Thoracic aorta (tissue), 2 donors: ENCODE results near the gene ANO8. TPM values are rescaled to one million over a fixed set of nuclear protein-coding genes. Genes with fewer than 3 reads are reported as not detected.
"Not testable (repeated sequence)": the region's sequence is repeated elsewhere in the genome, so short reads cannot be mapped to it uniquely, and the experiment has no call there.

Experiments used
- ATAC-seq: fragments of 150-250 bp; one replicate; pipeline ENCODE4 v1.8.0; 2017; ENCODE audit warnings: low read depth; ENCODE audit not compliant: insufficient number of reproducible peaks, low FRiP score
- DNase-seq: peaks from one replicate; pipeline ENCODE4 v3.0.0-alpha.2; 2020; ENCODE audit warnings: low spot score
- H3K27ac ChIP-seq, 2 donors: fragments of 200-600 bp; sonication (generic); 1 replicate in 1 of 2; 2 replicates in 1 of 2; pipeline ENCODE4 v1.5.1; 2016; ENCODE audit warnings: mild to moderate bottlenecking in 2 of 2, moderate library complexity in 2 of 2
- H3K27me3 ChIP-seq: fragments of 200-600 bp; sonication (generic); replicated peaks from 2 replicates; pipeline ENCODE4 v1.6.0; 2016; ENCODE audit warnings: mild to moderate bottlenecking; ENCODE audit not compliant: insufficient read depth
- H3K36me3 ChIP-seq: fragments of 200-600 bp; sonication (generic); one replicate; pipeline ENCODE4 v1.5.1; 2016
- H3K4me1 ChIP-seq, 2 donors: fragments of 200-600 bp; sonication (generic); 1 replicate in 1 of 2; 2 replicates in 1 of 2; pipeline versions ENCODE4 v1.5.1 to v1.6.0; 2016; ENCODE audit warnings: low read depth in 2 of 2, mild to moderate bottlenecking in 1 of 2; ENCODE audit not compliant: control insufficient read depth in 1 of 2
- H3K4me3 ChIP-seq: fragments of 200-600 bp; sonication (generic); 2 replicates; pipeline ENCODE4 v1.5.1; 2016; ENCODE audit warnings: mild to moderate bottlenecking
- H3K9me3 ChIP-seq: fragments of 200-600 bp; sonication (generic); 2 replicates; pipeline ENCODE4 v1.5.1; 2016
- CTCF ChIP-seq: fragments of 200-600 bp; sonication (generic); IDR thresholded peaks from one replicate; pipeline ENCODE4 v1.5.1; 2019; ENCODE audit warnings: antibody characterized with exemption
- total RNA-seq, 2 donors: library from RNA; depleted of rRNA; stranded (reverse); fragments of >200 nt; gene quantifications; one replicate each; pipeline versions ENCODE4 v1.1.0 to v1.2.3, GENCODE V29; 2016

Gene ANO8
- total RNA-seq, 2 donors from 2014 or later: 9.5 to 13.4 TPM

GRCh38 chr19:17303167-17303939 lies 31.3 kb downstream of the ANO8 start, which contains the start of gene ABHD8:
ABHD8 (minus strand) TSS chr19:17303425; CDS start chr19:17301616, 1,809 bp downstream.
- Histone ChIP-seq H3K4me3 (peak within 1 kb of the TSS; percentile 87), H3K9me3 (no peaks in the 10 kb centered on the region), H3K36me3 (peaks cover 4% of the 10 kb centered on the region), H3K27ac (peak within 1 kb of the TSS; percentile 57 to 63), H3K4me1 (peaks cover 25 to 47% of the 10 kb centered on the region in 2 donors), H3K27me3 (no peaks in the 10 kb centered on the region)
- TF ChIP-seq CTCF: peak; percentile 83
- ATAC-seq (peak; percentile 71), DNase-seq (peak; percentile 85)

DNA sequence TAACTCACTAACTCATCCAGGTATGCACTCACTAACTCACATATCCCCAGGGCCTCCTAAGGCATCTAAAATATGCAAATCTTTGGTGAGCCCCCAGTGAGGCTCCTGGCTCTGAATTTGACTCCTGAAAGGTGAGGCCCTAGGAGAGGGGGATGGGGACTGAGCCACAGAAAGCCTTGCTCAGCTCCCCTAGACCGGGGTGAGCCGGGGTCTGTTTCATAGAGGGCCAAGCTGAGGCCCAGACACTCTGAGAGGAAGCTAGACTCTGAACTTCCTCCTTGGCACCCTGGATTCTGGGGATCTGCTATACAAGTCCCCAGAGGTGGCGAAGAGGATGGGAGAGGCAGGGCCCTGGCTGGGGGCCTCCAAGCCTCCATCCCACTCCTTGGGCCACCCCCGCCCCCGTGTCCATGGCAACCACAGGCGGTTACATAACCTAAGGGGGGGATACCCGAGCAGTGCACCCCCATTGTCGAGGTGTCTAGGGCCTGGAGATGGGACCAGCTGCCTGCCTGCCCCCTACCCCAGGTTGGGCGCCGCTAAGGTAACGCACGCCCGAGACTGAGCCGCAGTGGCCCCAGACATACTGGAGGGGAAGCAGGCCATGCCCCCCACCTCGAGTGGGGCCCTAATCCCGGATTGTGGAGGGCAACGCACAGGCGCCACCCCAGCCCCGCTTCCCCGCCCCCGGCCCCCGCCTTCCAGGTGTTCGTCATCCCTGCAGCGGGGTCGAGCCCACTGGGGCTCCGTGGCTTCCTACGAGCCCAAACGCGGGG lies 32.1 kb downstream of the ANO8 start:
- Histone ChIP-seq H3K27ac (peak overlapping the region; percentile 57 to 63), H3K4me1 (peaks cover 25 to 47% of the 10 kb centered on the region in 2 donors), H3K4me3 (peak overlapping the region; percentile 87), H3K36me3 (peaks cover 4% of the 10 kb centered on the region), H3K9me3 (no peaks in the 10 kb centered on the region), H3K27me3 (no peaks in the 10 kb centered on the region)
- ATAC-seq (no peak), DNase-seq (no peak)
- no peak for TF ChIP-seq CTCF

DNA sequence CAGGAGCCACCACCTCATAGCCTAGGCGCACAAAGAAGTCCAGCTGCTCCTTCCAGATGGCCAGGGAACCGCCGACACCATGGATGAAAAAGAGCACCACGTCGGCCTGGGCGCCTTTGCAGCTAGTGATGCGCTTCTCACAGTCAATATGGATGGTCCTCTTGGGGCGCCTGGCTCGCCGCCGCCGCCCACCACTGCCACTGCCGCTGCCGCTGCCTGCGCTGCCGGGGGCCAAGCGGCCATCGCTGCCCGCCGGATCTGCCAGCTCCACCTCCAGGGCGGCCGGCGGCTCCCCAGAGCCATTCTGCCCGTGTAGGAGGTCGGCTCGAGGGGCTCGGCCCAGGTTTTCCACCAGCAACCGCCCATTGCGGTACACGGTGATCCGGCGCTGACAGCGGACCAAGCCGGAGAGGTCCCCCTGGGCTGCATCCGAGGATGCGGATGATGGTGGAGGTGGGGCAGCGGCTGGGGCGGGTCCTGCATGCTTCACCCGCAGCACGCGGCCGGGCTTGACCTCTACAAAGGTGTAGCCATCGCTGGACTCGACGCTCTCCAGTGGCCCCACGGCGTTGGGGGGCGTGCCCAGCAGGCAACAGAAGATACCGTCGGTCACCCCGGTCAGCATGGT lies 33.5 kb downstream of the ANO8 start:
- Histone ChIP-seq H3K27me3 (no peaks in the 10 kb centered on the region), H3K9me3 (no peaks in the 10 kb centered on the region), H3K36me3 (peaks cover 4% of the 10 kb centered on the region), H3K4me3 (no peak overlapping the region), H3K4me1 (peaks cover 19 to 36% of the 10 kb centered on the region in 2 donors), H3K27ac (no peak overlapping the region)
- TF ChIP-seq CTCF: no peak
- DNase-seq (no peak), ATAC-seq (no peak)

DNA sequence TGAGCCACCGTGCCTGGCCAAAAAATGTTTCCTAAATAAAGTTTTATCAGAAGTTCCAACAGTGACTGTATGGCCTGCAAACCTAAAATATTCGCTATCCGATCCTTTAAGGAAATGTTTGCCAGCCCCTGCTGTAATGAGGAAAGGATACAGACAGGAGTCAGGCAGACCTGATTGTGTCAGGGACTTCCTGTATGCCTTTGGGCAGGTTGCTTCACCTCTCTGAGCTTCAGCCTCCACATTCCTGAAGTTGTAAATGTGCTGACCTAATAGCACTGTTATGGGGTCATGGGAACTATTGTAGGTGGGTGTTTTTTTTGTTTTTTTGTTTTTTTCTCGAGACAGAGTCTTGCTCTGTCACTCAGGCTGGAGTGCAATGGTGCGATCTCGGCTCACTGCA lies 37.7 kb downstream of the ANO8 start:
- DNase-seq (no peak), ATAC-seq (no peak)
- Histone ChIP-seq H3K4me3 (no peak overlapping the region), H3K36me3 (peaks cover 4% of the 10 kb centered on the region), H3K4me1 (peaks cover 2 to 5% of the 10 kb centered on the region in 2 donors), H3K27ac (no peak overlapping the region), H3K9me3 (no peaks in the 10 kb centered on the region), H3K27me3 (no peaks in the 10 kb centered on the region)
- TF ChIP-seq CTCF: no peak

GRCh38 chr19:17296273-17296672 lies 38.4 kb downstream of the ANO8 start:
- H3K27me3 ChIP-seq: no peaks in the 10 kb centered on the region
- TF ChIP-seq CTCF: no peak
- peaks cover 4% of the 10 kb centered on the region for H3K36me3 ChIP-seq
- H3K27ac ChIP-seq: no peak overlapping the region
- no peak overlapping the region for H3K4me3 ChIP-seq
- DNase-seq (no peak), ATAC-seq (no peak)
- peaks cover 0 to 5% of the 10 kb centered on the region in 2 donors for H3K4me1 ChIP-seq
- H3K9me3 ChIP-seq: no peaks in the 10 kb centered on the region

DNA sequence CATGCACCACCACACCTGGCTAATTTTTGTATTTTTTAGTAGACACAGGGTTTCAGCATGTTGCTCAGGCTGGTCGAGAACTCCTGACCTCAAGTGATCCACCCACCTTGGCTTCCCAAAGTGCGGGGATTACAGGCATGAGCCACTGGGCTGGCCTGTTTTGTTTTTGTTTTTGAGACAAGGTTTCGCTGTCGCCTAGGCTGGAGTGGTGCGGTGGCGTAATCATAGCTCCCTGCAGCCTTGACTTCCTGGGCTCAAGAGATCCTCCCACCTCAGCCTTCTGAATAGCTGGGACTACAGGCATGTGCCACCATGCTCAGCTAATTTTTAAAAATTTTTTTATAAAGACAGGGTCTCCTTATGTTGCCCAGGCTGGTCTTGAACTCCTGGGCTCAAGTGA lies 39.1 kb downstream of the ANO8 start:
- not testable (repeated sequence) for H3K36me3 ChIP-seq, ATAC-seq, H3K4me1 ChIP-seq, H3K9me3 ChIP-seq, H3K27ac ChIP-seq, H3K27me3 ChIP-seq, DNase-seq, H3K4me3 ChIP-seq
